HTERT RPE-1 (cell line): ENCODE results near the gene SCAMP2.

Source experiments
- in situ Hi-C: fragments of 300-500 bp; cut with MboI; formaldehyde crosslinking; loops from 4 replicates; pipeline ENCODE4 v1.14.3; 2020; ENCODE audit warnings: low sequenced_read_pairs

SCAMP2 gene

GRCh38 chr15:74821790-74822158, 51.4 kb downstream of the SCAMP2 start:
- in situ Hi-C loops, result no loop called here

GRCh38 chr15:74821091-74821789, 51.9 kb downstream of the SCAMP2 start:
- in situ Hi-C loops, result no loop called here

- in situ Hi-C loops, result no loop called here
Measured at GRCh38 chr15:74820056-74820455, 53.1 kb downstream of the SCAMP2 start.

- in situ Hi-C loops, result no loop called here
Measured at GRCh38 chr15:74817370-74817737, 55.8 kb downstream of the SCAMP2 start.

- in situ Hi-C loops, result no loop called here
Measured at GRCh38 chr15:74816624-74817369, 56.4 kb downstream of the SCAMP2 start.

GRCh38 chr15:74815961-74816360, 57.2 kb downstream of the SCAMP2 start:
- in situ Hi-C loops, result no loop called here

- in situ Hi-C loops, result no loop called here
Measured at GRCh38 chr15:74815121-74815934, 57.8 kb downstream of the SCAMP2 start.

- in situ Hi-C loops, result no loop called here
Measured at GRCh38 chr15:74812533-74812932, 60.6 kb downstream of the SCAMP2 start, which contains the start of gene LMAN1L. LMAN1L (plus strand) TSS chr15:74812835; CDS start chr15:74812855, 20 bp downstream.

- in situ Hi-C loops, result no loop called here
Measured at GRCh38 chr15:74809956-74810355, 63.2 kb downstream of the SCAMP2 start.

- in situ Hi-C loops, result no loop called here
Measured at GRCh38 chr15:74809242-74809641, 63.9 kb downstream of the SCAMP2 start.

- in situ Hi-C loops, result no loop called here
Measured at GRCh38 chr15:74808840-74809229, 64.3 kb downstream of the SCAMP2 start.

- in situ Hi-C loops, result no loop called here
Measured at GRCh38 chr15:74808078-74808839, 64.9 kb downstream of the SCAMP2 start.

GRCh38 chr15:74807282-74807681, 65.9 kb downstream of the SCAMP2 start:
- in situ Hi-C loops, result no loop called here

- in situ Hi-C loops, result no loop called here
Measured at GRCh38 chr15:74804935-74805334, 68.2 kb downstream of the SCAMP2 start.

GRCh38 chr15:74802862-74803447, 70.2 kb downstream of the SCAMP2 start:
- in situ Hi-C loops, result no loop called here

- in situ Hi-C loops, result no loop called here
Measured at GRCh38 chr15:74802290-74802689, 70.9 kb downstream of the SCAMP2 start.

- in situ Hi-C loops, result no loop called here
Measured at GRCh38 chr15:74801311-74801997, 71.7 kb downstream of the SCAMP2 start.

- in situ Hi-C loops, result no loop called here
Measured at GRCh38 chr15:74800559-74801094, 72.5 kb downstream of the SCAMP2 start.

- in situ Hi-C loops, result no loop called here
Measured at GRCh38 chr15:74799856-74800558, 73.2 kb downstream of the SCAMP2 start.
